HL-60 (cell line): ENCODE measurements around the gene GRB7.

ENCODE experiments used
- CTCF ChIP-seq: IDR thresholded peaks from one replicate; pipeline ENCODE4 v1.5.1; 2011; ENCODE audit warnings: low read length, control low read depth, inconsistent platforms; ENCODE audit not compliant: insufficient read depth
- POLR2AphosphoS5 ChIP-seq: IDR thresholded peaks from 2 replicates; pipeline ENCODE4 v1.6.1; 2012; ENCODE audit warnings: low read depth

- TF ChIP-seq CTCF (no peak), POLR2AphosphoS5 (no peak)
These were observed 32.8 kb upstream of the GRB7 start for GRCh38 chr17:39704821-39705551.
